Natural killer cell (primary cell): Measurements from ENCODE around the gene CDK2. TPM values are rescaled to one million over a fixed set of nuclear protein-coding genes. Genes with fewer than 3 reads are reported as not detected.

ENCODE experiments used
- ATAC-seq, 3 donors: fragments of 150-1000 bp in 2 of 3; fragments of 200-7000 bp in 1 of 3; cut with Tn5 transposase; 1 replicate in 1 of 3; 2 replicates in 2 of 3; pipeline ENCODE4 v1.10.0; 2021; ENCODE audit warnings: mild to moderate bottlenecking in 2 of 3, moderate library complexity in 2 of 3
- DNase-seq, 2 donors: peaks; one replicate each; pipeline versions ENCODE4 v3.0.0 to v3.0.0-alpha.2; 2013 to 2021; ENCODE audit warnings: mixed read lengths in 1 of 2
- H3K27ac ChIP-seq: one replicate; pipeline ENCODE4 v1.5.1; 2013; ENCODE audit warnings: mild to moderate bottlenecking, low read length
- H3K27me3 ChIP-seq: one replicate; pipeline ENCODE4 v1.6.1; 2013; ENCODE audit warnings: low read length; ENCODE audit not compliant: control insufficient read depth, insufficient read depth
- H3K36me3 ChIP-seq: one replicate; pipeline ENCODE4 v1.6.1; 2013; ENCODE audit warnings: low read length; ENCODE audit not compliant: control insufficient read depth, insufficient read depth
- H3K4me1 ChIP-seq: one replicate; pipeline ENCODE4 v1.6.1; 2013; ENCODE audit warnings: low read length; ENCODE audit not compliant: control insufficient read depth, insufficient read depth
- H3K4me3 ChIP-seq: one replicate; pipeline ENCODE4 v1.5.1; 2013; ENCODE audit warnings: low read length
- H3K9me3 ChIP-seq: one replicate; pipeline ENCODE4 v1.6.1; 2013; ENCODE audit warnings: low read length; ENCODE audit not compliant: control insufficient read depth, insufficient read depth
- H3K27ac Mint-ChIP-seq, 2 donors: one replicate each; pipeline ENCODE4 v1.8.0; 2022; ENCODE audit warnings: mild to moderate bottlenecking in 2 of 2, mixed read lengths in 2 of 2, moderate library complexity in 1 of 2
- H3K27me3 Mint-ChIP-seq, 2 donors: one replicate each; pipeline ENCODE4 v1.8.0; 2022; ENCODE audit warnings: low read depth in 2 of 2, mixed read lengths in 2 of 2
- H3K36me3 Mint-ChIP-seq: one replicate; pipeline ENCODE4 v1.8.0; 2022; ENCODE audit warnings: mixed read lengths
- H3K4me1 Mint-ChIP-seq, 2 donors: one replicate each; pipeline ENCODE4 v1.8.0; 2022; ENCODE audit warnings: mixed read lengths in 2 of 2
- H3K4me3 Mint-ChIP-seq: one replicate; pipeline ENCODE4 v1.8.0; 2022; ENCODE audit warnings: mild to moderate bottlenecking, moderate library complexity, mixed read lengths
- H3K9me3 Mint-ChIP-seq, 2 donors: one replicate each; pipeline ENCODE4 v1.8.0; 2022; ENCODE audit warnings: mixed read lengths in 2 of 2
- CTCF ChIP-seq: fragments of 200-600 bp; IDR thresholded peaks from one replicate; pipeline ENCODE4 v1.8.0; 2022; ENCODE audit warnings: antibody characterized with exemption
- WGBS: methylation state at CpG from one replicate; pipeline ENCODE4 v1.1.7; 2013; ENCODE audit warnings: missing lambda C conversion rate; ENCODE audit not compliant: insufficient coverage; 5-methylcytosine and 5-hydroxymethylcytosine counted together
- intact Hi-C: fragments of 100-400 bp; cut with micrococcal nuclease; formaldehyde crosslinking; loops from one replicate; pipeline ENCODE4 v1.14.2; 2022
- total RNA-seq, 4 donors: library from RNA; stranded (reverse); fragments of 120-200 nt in 1 of 4; gene quantifications; one replicate each; pipeline versions ENCODE4 v1.2.3 to v1.2.4, GENCODE V29; 2013 to 2022

Gene CDK2
- total RNA-seq, 3 donors from 2014 or later (not counting 1 experiment from before 2014, with no cell fraction given), result 19.5 to 27.3 (median 27.3) TPM

DNA sequence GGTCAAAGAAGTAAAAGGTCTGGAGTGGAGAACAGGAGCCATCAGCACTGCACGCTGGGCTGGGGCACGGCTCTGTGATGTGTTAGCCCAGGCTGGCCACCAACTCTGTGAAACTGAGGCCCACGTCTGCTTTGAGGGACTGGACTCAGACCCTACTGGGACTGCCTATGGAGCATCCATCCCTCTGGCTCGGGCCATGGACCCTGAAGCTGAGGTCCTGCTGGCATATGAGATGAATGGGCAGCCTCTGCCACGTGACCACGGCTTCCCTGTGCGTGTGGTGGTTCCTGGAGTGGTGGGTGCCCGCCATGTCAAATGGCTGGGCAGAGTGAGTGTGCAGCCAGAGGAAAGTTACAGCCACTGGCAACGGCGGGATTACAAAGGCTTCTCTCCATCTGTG, 37.6 kb downstream of the CDK2 start:
- Histone ChIP-seq H3K4me3 (no peak overlapping the region), H3K36me3 (peaks cover 3% of the 10 kb centered on the region), H3K4me1 (peaks cover 12% of the 10 kb centered on the region), H3K9me3 (no peaks in the 10 kb centered on the region), H3K27me3 (no peaks in the 10 kb centered on the region), H3K27ac (no peak overlapping the region)
- Mint-ChIP-seq H3K9me3 (no peaks in the 10 kb centered on the region), H3K36me3 (no peaks in the 10 kb centered on the region), H3K4me1 (peaks cover 7 to 19% of the 10 kb centered on the region in 2 donors), H3K4me3 (no peak overlapping the region), H3K27ac (peak overlapping the region; percentile 22 to 38), H3K27me3 (no peaks in the 10 kb centered on the region)
- WGBS, result 94% methylated on average over 10 of the region's 10 CpGs
- ATAC-seq (no peak), DNase-seq (no peak)
- intact Hi-C loops, result no loop called here
- TF ChIP-seq CTCF, result no peak

GRCh38 chr12:56007564-56008559, 41.2 kb downstream of the CDK2 start:
- TF ChIP-seq CTCF, result no peak
- WGBS, result 7% methylated on average over 31 of the region's 44 CpGs
- Mint-ChIP-seq H3K36me3 (no peaks in the 10 kb centered on the region), H3K4me1 (peaks cover 7 to 19% of the 10 kb centered on the region in 2 donors), H3K9me3 (no peaks in the 10 kb centered on the region), H3K4me3 (peak overlapping the region; percentile 89), H3K27me3 (no peaks in the 10 kb centered on the region), H3K27ac (peak overlapping the region; percentile 57 to 69)
- peaks cover 12% of the 10 kb centered on the region for H3K4me1 ChIP-seq
- no peaks in the 10 kb centered on the region for H3K27me3 ChIP-seq
- H3K27ac ChIP-seq, result peak overlapping the region; percentile 2
- peak; percentile 51 to 79 for DNase-seq
- peak overlapping the region; percentile 53 for H3K4me3 ChIP-seq
- peak; percentile 74 to 88 (median 85) for ATAC-seq
- H3K9me3 ChIP-seq, result no peaks in the 10 kb centered on the region
- intact Hi-C loops, result no loop called here
- H3K36me3 ChIP-seq, result peaks cover 3% of the 10 kb centered on the region

DNA sequence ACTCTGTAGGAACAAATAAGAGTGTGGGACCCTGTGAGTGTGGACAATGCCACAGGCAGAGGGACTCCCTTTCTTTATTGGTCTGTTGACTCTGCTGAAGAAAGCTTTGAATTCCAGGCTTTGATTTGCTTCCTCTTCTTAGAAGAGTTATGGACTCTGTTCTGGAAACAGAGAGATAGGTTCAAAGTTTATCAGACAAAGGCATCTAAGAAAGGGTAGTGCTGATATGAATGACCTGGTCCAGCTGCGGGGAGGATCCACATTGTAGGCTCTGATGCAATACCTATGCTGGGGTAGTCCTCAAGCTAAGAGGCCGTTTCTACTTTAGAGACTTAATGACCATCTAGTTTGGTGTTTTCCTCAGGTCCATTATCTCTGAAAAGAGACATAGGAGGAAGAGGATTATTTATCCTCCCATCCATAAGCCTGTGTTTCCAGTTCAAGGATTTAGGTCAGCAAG, 43.5 kb downstream of the CDK2 start:
- H3K4me1 Mint-ChIP-seq, result peaks cover 7 to 19% of the 10 kb centered on the region in 2 donors
- H3K27me3 ChIP-seq, result no peaks in the 10 kb centered on the region
- peaks cover 12% of the 10 kb centered on the region for H3K4me1 ChIP-seq
- no peaks in the 10 kb centered on the region for H3K36me3 ChIP-seq
- intact Hi-C loops, result no loop called here
- DNase-seq, result no peak
- ATAC-seq, result no peak
- no peaks in the 10 kb centered on the region for H3K9me3 ChIP-seq
- no peak overlapping the region for H3K27ac Mint-ChIP-seq
- H3K36me3 Mint-ChIP-seq, result no peaks in the 10 kb centered on the region
- H3K27ac ChIP-seq, result no peak overlapping the region
- 81% methylated on average over 2 of the region's 2 CpGs for WGBS
- no peaks in the 10 kb centered on the region for H3K9me3 Mint-ChIP-seq
- H3K4me3 Mint-ChIP-seq, result peak overlapping the region; percentile 28
- TF ChIP-seq CTCF, result no peak
- H3K4me3 ChIP-seq, result no peak overlapping the region
- no peaks in the 10 kb centered on the region for H3K27me3 Mint-ChIP-seq
